Measurements from ENCODE around the gene SLPI. TPM values are rescaled to one million over a fixed set of nuclear protein-coding genes. Genes with fewer than 3 reads are reported as not detected.

The SLPI gene
- total RNA-seq, 4 donors from 2014 or later, result 97.4 to 632 (median 292) TPM

GRCh38 chr20:45291526-45291925 lies 37.2 kb upstream of the SLPI start:
- no peaks in the 10 kb centered on the region for H3K27me3 ChIP-seq
- no peak overlapping the region for H3K27ac ChIP-seq
- no peaks in the 10 kb centered on the region for H3K36me3 ChIP-seq
- DNase-seq (ENCODE audit: low spot score in 2 of 2), result no peak
- H3K9me3 ChIP-seq, result no peaks in the 10 kb centered on the region
- peaks cover 24% of the 10 kb centered on the region for H3K4me1 ChIP-seq
- no peak overlapping the region for H3K4me3 ChIP-seq
- TF ChIP-seq POLR2AphosphoS5 (IDR thresholded peaks at IDR 0.05) (no peak), POLR2A (IDR thresholded peaks at IDR 0.05) (no peak), CTCF (IDR thresholded peaks at IDR 0.05) (no peak), EP300 (IDR thresholded peaks at IDR 0.05) (no peak)
- WGBS, result 88% methylated on average over 9 of the region's 9 CpGs

GRCh38 chr20:45290677-45291355 lies 36.5 kb upstream of the SLPI start:
- Histone ChIP-seq H3K27ac (no peak overlapping the region), H3K27me3 (no peaks in the 10 kb centered on the region), H3K4me1 (peaks cover 29% of the 10 kb centered on the region), H3K36me3 (no peaks in the 10 kb centered on the region), H3K9me3 (no peaks in the 10 kb centered on the region), H3K4me3 (no peak overlapping the region)
- TF ChIP-seq CTCF (IDR thresholded peaks at IDR 0.05) (peak; percentile 72 to 80), POLR2A (IDR thresholded peaks at IDR 0.05) (no peak)
- peak; percentile 87 to 88 for DNase-seq (ENCODE audit: low spot score in 2 of 2)
- 19% methylated on average over 8 of the region's 8 CpGs for WGBS

GRCh38 chr20:45289942-45290676 lies 35.7 kb upstream of the SLPI start:
- peak in 1 of 2 donors; percentile 58 for DNase-seq (ENCODE audit: low spot score in 2 of 2)
- TF ChIP-seq POLR2AphosphoS5 (IDR thresholded peaks at IDR 0.05), result no peak
- TF ChIP-seq CTCF (IDR thresholded peaks at IDR 0.05), result no peak
- no peak for TF ChIP-seq EP300 (IDR thresholded peaks at IDR 0.05)
- TF ChIP-seq POLR2A (IDR thresholded peaks at IDR 0.05), result no peak
- Histone ChIP-seq H3K4me3 (no peak overlapping the region), H3K9me3 (no peaks in the 10 kb centered on the region), H3K36me3 (no peaks in the 10 kb centered on the region), H3K27me3 (no peaks in the 10 kb centered on the region), H3K27ac (no peak overlapping the region), H3K4me1 (peaks cover 31% of the 10 kb centered on the region)
- WGBS, result 74% methylated on average over 13 of the region's 13 CpGs

- DNase-seq (ENCODE audit: low spot score in 2 of 2), result no peak
- Histone ChIP-seq H3K27ac (no peak overlapping the region), H3K36me3 (no peaks in the 10 kb centered on the region), H3K27me3 (no peaks in the 10 kb centered on the region), H3K9me3 (no peaks in the 10 kb centered on the region), H3K4me3 (no peak overlapping the region), H3K4me1 (peaks cover 33% of the 10 kb centered on the region)
- WGBS, result 93% methylated on average over 5 of the region's 5 CpGs
- TF ChIP-seq EP300 (IDR thresholded peaks at IDR 0.05) (no peak), POLR2A (IDR thresholded peaks at IDR 0.05) (no peak), CTCF (IDR thresholded peaks at IDR 0.05) (no peak), POLR2AphosphoS5 (IDR thresholded peaks at IDR 0.05) (no peak)
Measured at GRCh38 chr20:45288860-45289259, 34.5 kb upstream of the SLPI start.

- Histone ChIP-seq H3K9me3 (no peaks in the 10 kb centered on the region), H3K4me1 (peaks cover 33% of the 10 kb centered on the region), H3K4me3 (no peak overlapping the region), H3K36me3 (no peaks in the 10 kb centered on the region), H3K27me3 (no peaks in the 10 kb centered on the region), H3K27ac (no peak overlapping the region)
- no peak for DNase-seq (ENCODE audit: low spot score in 2 of 2)
- TF ChIP-seq CTCF (IDR thresholded peaks at IDR 0.05) (no peak), POLR2A (IDR thresholded peaks at IDR 0.05) (no peak), EP300 (IDR thresholded peaks at IDR 0.05) (no peak), POLR2AphosphoS5 (IDR thresholded peaks at IDR 0.05) (no peak)
- 88% methylated on average over 4 of the region's 4 CpGs for WGBS
Measured at GRCh38 chr20:45288376-45288775, 34.0 kb upstream of the SLPI start.
